ENCODE data around the gene CTSH. TPM values are rescaled to one million over a fixed set of nuclear protein-coding genes. Genes with fewer than 3 reads are reported as not detected.

The CTSH gene
- total RNA-seq, 1 experiment from 2014 or later, result 327 TPM

GRCh38 chr15:78976691-78977090, 31.8 kb upstream of the CTSH start:
- Mint-ChIP-seq H3K9me3 (ENCODE audit: low read depth, unreplicated experiment) (no peaks in the 10 kb centered on the region), H3K36me3 (ENCODE audit: insufficient read depth, unreplicated experiment) (peaks cover 4% of the 10 kb centered on the region), H3K4me1 (ENCODE audit: low read depth, unreplicated experiment) (peaks cover 14% of the 10 kb centered on the region), H3K27me3 (ENCODE audit: unreplicated experiment) (no peaks in the 10 kb centered on the region), H3K4me3 (ENCODE audit: low read depth, unreplicated experiment) (no peak overlapping the region), H3K27ac (ENCODE audit: unreplicated experiment) (no peak overlapping the region)
- no TSS peak for BruUV-seq (replicated peaks)
- TF ChIP-seq, protein P1, sequence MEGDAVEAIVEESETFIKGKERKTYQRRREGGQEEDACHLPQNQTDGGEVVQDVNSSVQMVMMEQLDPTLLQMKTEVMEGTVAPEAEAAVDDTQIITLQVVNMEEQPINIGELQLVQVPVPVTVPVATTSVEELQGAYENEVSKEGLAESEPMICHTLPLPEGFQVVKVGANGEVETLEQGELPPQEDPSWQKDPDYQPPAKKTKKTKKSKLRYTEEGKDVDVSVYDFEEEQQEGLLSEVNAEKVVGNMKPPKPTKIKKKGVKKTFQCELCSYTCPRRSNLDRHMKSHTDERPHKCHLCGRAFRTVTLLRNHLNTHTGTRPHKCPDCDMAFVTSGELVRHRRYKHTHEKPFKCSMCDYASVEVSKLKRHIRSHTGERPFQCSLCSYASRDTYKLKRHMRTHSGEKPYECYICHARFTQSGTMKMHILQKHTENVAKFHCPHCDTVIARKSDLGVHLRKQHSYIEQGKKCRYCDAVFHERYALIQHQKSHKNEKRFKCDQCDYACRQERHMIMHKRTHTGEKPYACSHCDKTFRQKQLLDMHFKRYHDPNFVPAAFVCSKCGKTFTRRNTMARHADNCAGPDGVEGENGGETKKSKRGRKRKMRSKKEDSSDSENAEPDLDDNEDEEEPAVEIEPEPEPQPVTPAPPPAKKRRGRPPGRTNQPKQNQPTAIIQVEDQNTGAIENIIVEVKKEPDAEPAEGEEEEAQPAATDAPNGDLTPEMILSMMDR (IDR thresholded peaks at IDR 0.05; ENCODE audit: unreplicated experiment), result no peak
- DNase-seq, result no peak
- intact Hi-C loops (cut with micrococcal nuclease; ENCODE audit: unreplicated experiment), result no loop called here
- CTCF ChIA-PET, result interaction anchor here (0.6 kb wide), 1 partner anchor 829 kb away, joined by 3 read pairs; no protein-coding TSS in a partner anchor

- intact Hi-C loops (cut with micrococcal nuclease; ENCODE audit: unreplicated experiment), result no loop called here
- H3K27ac Mint-ChIP-seq (ENCODE audit: unreplicated experiment), result no peak overlapping the region
- H3K9me3 Mint-ChIP-seq (ENCODE audit: low read depth, unreplicated experiment), result no peaks in the 10 kb centered on the region
- CTCF ChIA-PET, result no interaction called here
- no peaks in the 10 kb centered on the region for H3K27me3 Mint-ChIP-seq (ENCODE audit: unreplicated experiment)
- BruUV-seq (replicated peaks), result no TSS peak
- peaks cover 34% of the 10 kb centered on the region for H3K4me1 Mint-ChIP-seq (ENCODE audit: low read depth, unreplicated experiment)
- TF ChIP-seq, protein P1 (IDR thresholded peaks at IDR 0.05; ENCODE audit: unreplicated experiment), result no peak
- no peak for DNase-seq
- peaks cover 4% of the 10 kb centered on the region for H3K36me3 Mint-ChIP-seq (ENCODE audit: insufficient read depth, unreplicated experiment)
- H3K4me3 Mint-ChIP-seq (ENCODE audit: low read depth, unreplicated experiment), result no peak overlapping the region
Observed at GRCh38 chr15:78974272-78974918, 29.5 kb upstream of the CTSH start.

- Mint-ChIP-seq H3K4me1 (ENCODE audit: low read depth, unreplicated experiment) (peaks cover 39% of the 10 kb centered on the region), H3K4me3 (ENCODE audit: low read depth, unreplicated experiment) (peak overlapping the region; percentile 11), H3K36me3 (ENCODE audit: insufficient read depth, unreplicated experiment) (peaks cover 7% of the 10 kb centered on the region), H3K9me3 (ENCODE audit: low read depth, unreplicated experiment) (no peaks in the 10 kb centered on the region), H3K27me3 (ENCODE audit: unreplicated experiment) (no peaks in the 10 kb centered on the region), H3K27ac (ENCODE audit: unreplicated experiment) (peak overlapping the region; percentile 82)
- intact Hi-C loops (cut with micrococcal nuclease; ENCODE audit: unreplicated experiment), result loop anchor here (2.0 kb wide), 1 partner anchor 17 kb away; no protein-coding TSS in a partner anchor
- BruUV-seq (replicated peaks), result no TSS peak
- CTCF ChIA-PET, result interaction anchor here (0.7 to 1.0 kb wide), 2 partner anchors 10 to 59 kb away, joined by 3 to 5 read pairs; no protein-coding TSS in a partner anchor
- TF ChIP-seq, protein P1 (IDR thresholded peaks at IDR 0.05; ENCODE audit: unreplicated experiment), result no peak
- DNase-seq, result no peak
Observed at GRCh38 chr15:78969687-78970349, 25.0 kb upstream of the CTSH start.

DNA sequence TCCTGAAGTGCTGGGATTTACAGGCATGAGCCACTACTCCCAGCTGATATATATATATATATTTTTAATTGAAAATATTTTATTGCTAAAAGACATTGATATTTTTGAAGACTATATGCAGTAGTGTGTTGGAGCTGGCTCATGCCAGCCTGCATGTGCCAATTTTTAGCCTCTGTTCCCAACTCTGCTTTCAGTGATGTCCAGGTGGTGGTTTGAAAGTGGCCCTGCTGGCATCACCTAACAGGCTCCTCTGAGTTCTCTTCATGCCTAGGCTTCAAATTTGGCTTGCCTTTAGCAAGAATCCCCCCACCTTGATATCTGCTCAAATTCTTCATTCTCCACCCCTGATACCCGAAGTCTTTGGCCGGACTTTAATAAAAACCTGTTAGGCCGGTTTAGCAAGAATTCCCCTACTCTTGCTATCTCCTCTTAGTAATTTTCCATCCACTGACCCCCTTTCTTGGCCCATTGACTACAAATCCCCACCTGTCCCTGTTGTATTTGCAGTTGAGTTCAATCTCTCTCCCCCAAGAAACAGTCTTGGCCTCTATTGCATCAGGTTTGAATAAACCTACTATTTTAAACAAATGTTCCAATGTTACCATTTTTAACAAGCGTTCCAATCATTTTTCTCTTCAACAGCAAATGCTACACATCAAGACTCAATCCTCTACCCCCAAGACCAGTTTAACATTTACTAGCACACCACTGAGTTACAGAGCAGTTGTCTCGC, 23.9 kb upstream of the CTSH start:
- H3K4me3 Mint-ChIP-seq (ENCODE audit: low read depth, unreplicated experiment), result peak overlapping the region; percentile 5
- H3K27ac Mint-ChIP-seq (ENCODE audit: unreplicated experiment), result peak overlapping the region; percentile 82
- TF ChIP-seq, protein P1 (IDR thresholded peaks at IDR 0.05; ENCODE audit: unreplicated experiment), result no peak
- CTCF ChIA-PET, result interaction anchor here (0.8 kb wide), 1 partner anchor 34 kb away, joined by 5 read pairs; no protein-coding TSS in a partner anchor
- DNase-seq, result peak; percentile 52
- no peaks in the 10 kb centered on the region for H3K9me3 Mint-ChIP-seq (ENCODE audit: low read depth, unreplicated experiment)
- no TSS peak for BruUV-seq (replicated peaks)
- H3K27me3 Mint-ChIP-seq (ENCODE audit: unreplicated experiment), result no peaks in the 10 kb centered on the region
- peaks cover 7% of the 10 kb centered on the region for H3K36me3 Mint-ChIP-seq (ENCODE audit: insufficient read depth, unreplicated experiment)
- intact Hi-C loops (cut with micrococcal nuclease; ENCODE audit: unreplicated experiment), result loop anchor here (2.0 kb wide), 1 partner anchor 16 kb away; no protein-coding TSS in a partner anchor
- H3K4me1 Mint-ChIP-seq (ENCODE audit: low read depth, unreplicated experiment), result peaks cover 39% of the 10 kb centered on the region

Measured in Calu3 (cell line).